Adrenal gland (tissue), 12 donors: ENCODE data around the gene ARFGEF3. TPM values are rescaled to one million over a fixed set of nuclear protein-coding genes. Genes with fewer than 3 reads are reported as not detected.

ENCODE experiments used
- DNase-seq, 7 donors: peaks; one replicate each; pipeline ENCODE4 v3.0.0-alpha.2; 2019 to 2020
- H3K27ac ChIP-seq, 5 donors: fragments of 200-600 bp; sonication (generic) in 4 of 5; 1 replicate in 3 of 5; 2 replicates in 2 of 5; pipeline versions ENCODE4 v1.5.1 to v1.8.0; 2016 to 2020; ENCODE audit warnings: mild to moderate bottlenecking in 1 of 5
- H3K27me3 ChIP-seq: fragments of 200-600 bp; 2 replicates; pipeline ENCODE4 v1.8.0; 2021
- H3K36me3 ChIP-seq, 2 donors: fragments of 200-600 bp; replicated peaks in 1 of 2; 1 replicate in 1 of 2; 2 replicates in 1 of 2; pipeline versions ENCODE4 v1.5.1 to v1.8.0; 2018 to 2022
- H3K4me1 ChIP-seq, 2 donors: fragments of 200-600 bp; replicated peaks in 1 of 2; 1 replicate in 1 of 2; 2 replicates in 1 of 2; pipeline versions ENCODE4 v1.5.1 to v1.8.0; 2018 to 2021
- H3K4me3 ChIP-seq, 4 donors: fragments of 200-600 bp; sonication (generic) in 3 of 4; one replicate each; pipeline ENCODE4 v1.5.1; 2016 to 2018
- H3K9me3 ChIP-seq, 3 donors: fragments of 200-600 bp; sonication (generic) in 1 of 3; replicated peaks in 1 of 3; 1 replicate in 2 of 3; 2 replicates in 1 of 3; pipeline versions ENCODE4 v1.5.1 to v1.8.0; 2016 to 2021
- POLR2A ChIP-seq, 2 donors: fragments of 450-650 bp; IDR thresholded peaks; one replicate each; pipeline ENCODE4 v1.6.1; 2017; ENCODE audit warnings: antibody characterized with exemption in 2 of 2, mild to moderate bottlenecking in 2 of 2, moderate library complexity in 1 of 2
- WGBS, 4 donors: extraction: QIAGEN DNeasy Blood & Tissue Kit in 2 of 4; methylation state at CpG; one replicate each; pipeline versions ENCODE4 v1.1.5 to v1.1.7; 2013 to 2017; 5-methylcytosine and 5-hydroxymethylcytosine counted together
- intact Hi-C, 2 donors: fragments of 100-400 bp; cut with DNase I; formaldehyde crosslinking; loops; one replicate each; pipeline versions ENCODE4 v1.14.1 to v1.15.0; 2022 to 2023
- polyA plus RNA-seq, 3 donors: library from polyadenylated mRNA; stranded (reverse); fragments of 200-250 nt in 2 of 3; fragments of 350-450 nt in 1 of 3; fragmentation: Illumina TruSeq in 1 of 3; extraction: RNeasy Lipid Tissue Mini Kit (QIAGEN cat#74804) in 1 of 3; gene quantifications; one replicate each; pipeline ENCODE4 v1.2.3, GENCODE V29; 2013 to 2014
- total RNA-seq, 9 donors: library from RNA; depleted of rRNA in 4 of 9; stranded (reverse); fragments of >200 nt in 4 of 9; fragments of 120-200 nt in 1 of 9; fragmentation: NEBNext Ultra II Directional in 1 of 9; extraction: Animal tissue kit (Norgen Biotek cat#: 25700) in 1 of 9; gene quantifications; one replicate each; pipeline versions ENCODE4 v1.1.0 to v1.2.4, GENCODE V29; 2013 to 2023
- TF ChIP-seq, protein P1 (sequence below), 6 experiments: fragments of 450-650 bp in 4 of 6; fragments of 200-600 bp in 2 of 6; sonication (generic) in 1 of 6; IDR thresholded peaks; 1 replicate in 5 of 6; 2 replicates in 1 of 6; pipeline versions ENCODE4 v1.5.1 to v1.8.0; 2016 to 2021; ENCODE audit warnings: antibody characterized with exemption in 6 of 6, mild to moderate bottlenecking in 2 of 6, moderate library complexity in 1 of 6
- donor health status: healthy with polysubstance abuse.
- donor health status: Bipolar disorder and iron deficiency.
- donor health status: DM: yes; HTN: yes; CAD: no.
- donor health status: DM: no; HTN: no; CAD: no.
- donor health status: DM: no; HTN: no; CAD: no.
- donor health status: DM: yes; HTN: yes; CAD: no.

ARFGEF3 gene
- total and polyA plus RNA-seq, 12 donors: 0.06 to 10.9 (median 0.91) TPM; not detected in 1

DNA sequence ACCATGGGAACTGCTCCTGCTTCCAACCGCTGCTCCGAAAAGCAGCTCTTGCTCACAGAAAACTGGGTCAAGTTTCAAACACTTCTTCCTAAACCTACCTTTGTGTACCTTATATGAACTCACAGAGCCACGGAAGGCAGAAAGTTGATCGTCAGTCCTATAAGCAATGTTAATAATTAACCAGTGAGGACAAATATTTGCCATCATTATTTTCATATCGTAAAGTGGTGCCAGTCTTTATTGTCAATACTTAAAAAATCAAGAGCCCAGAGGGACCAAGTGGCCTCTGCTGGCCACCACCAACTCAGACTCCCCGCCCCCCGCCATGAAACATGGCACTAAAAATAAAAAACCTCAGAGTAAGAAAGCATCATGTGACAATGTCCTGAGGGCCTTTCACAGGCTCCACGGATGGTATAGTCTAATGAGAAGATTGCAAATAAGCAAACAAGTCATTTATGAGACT lies 65.6 kb downstream of the ARFGEF3 start:
- H3K4me1 ChIP-seq: no peaks in the 10 kb centered on the region
- no peaks in the 10 kb centered on the region for H3K36me3 ChIP-seq
- intact Hi-C loops: no loop called here
- peak overlapping the region in 1 of 5 donors; percentile 41 for H3K27ac ChIP-seq
- no peaks in the 10 kb centered on the region for H3K27me3 ChIP-seq
- WGBS, 4 donors: 83 to 86% (median 84%) methylated on average over 8 of the region's 8 CpGs
- no peak for DNase-seq
- H3K4me3 ChIP-seq: no peak overlapping the region
- H3K9me3 ChIP-seq: no peaks in the 10 kb centered on the region
- TF ChIP-seq POLR2A (IDR thresholded peaks at IDR 0.05): no peak
- TF ChIP-seq, protein P1, sequence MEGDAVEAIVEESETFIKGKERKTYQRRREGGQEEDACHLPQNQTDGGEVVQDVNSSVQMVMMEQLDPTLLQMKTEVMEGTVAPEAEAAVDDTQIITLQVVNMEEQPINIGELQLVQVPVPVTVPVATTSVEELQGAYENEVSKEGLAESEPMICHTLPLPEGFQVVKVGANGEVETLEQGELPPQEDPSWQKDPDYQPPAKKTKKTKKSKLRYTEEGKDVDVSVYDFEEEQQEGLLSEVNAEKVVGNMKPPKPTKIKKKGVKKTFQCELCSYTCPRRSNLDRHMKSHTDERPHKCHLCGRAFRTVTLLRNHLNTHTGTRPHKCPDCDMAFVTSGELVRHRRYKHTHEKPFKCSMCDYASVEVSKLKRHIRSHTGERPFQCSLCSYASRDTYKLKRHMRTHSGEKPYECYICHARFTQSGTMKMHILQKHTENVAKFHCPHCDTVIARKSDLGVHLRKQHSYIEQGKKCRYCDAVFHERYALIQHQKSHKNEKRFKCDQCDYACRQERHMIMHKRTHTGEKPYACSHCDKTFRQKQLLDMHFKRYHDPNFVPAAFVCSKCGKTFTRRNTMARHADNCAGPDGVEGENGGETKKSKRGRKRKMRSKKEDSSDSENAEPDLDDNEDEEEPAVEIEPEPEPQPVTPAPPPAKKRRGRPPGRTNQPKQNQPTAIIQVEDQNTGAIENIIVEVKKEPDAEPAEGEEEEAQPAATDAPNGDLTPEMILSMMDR (IDR thresholded peaks at IDR 0.05): no peak

DNA sequence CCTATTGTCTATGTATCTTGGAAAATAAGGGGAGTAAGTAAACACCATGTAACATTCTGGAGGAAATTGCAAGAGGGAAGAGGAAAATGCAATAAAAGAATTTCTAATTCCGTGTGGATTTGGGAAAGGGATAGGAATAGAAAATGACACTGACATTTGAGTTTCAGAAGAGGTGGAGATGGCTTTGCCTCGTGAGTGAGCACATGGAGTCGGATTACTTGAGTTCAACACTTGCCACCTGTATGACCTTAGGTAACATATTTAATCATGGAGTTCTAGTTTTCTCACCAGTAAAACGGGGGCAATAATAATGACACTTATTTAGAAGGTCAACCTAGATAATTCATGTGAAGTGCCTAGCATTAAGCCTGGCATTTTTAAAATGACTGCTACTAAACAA lies 67.3 kb downstream of the ARFGEF3 start:
- 48 to 65% (median 59%) methylated on average over 4 of the region's 4 CpGs for WGBS, 4 donors
- intact Hi-C loops: no loop called here

GRCh38 chr6:138229663-138230179 lies 68.0 kb downstream of the ARFGEF3 start:
- H3K4me3 ChIP-seq: no peak overlapping the region
- no peak for DNase-seq
- H3K27me3 ChIP-seq: no peaks in the 10 kb centered on the region
- intact Hi-C loops: no loop called here
- WGBS, 4 donors: 77 to 91% (median 86%) methylated on average over 11 of the region's 11 CpGs
- H3K36me3 ChIP-seq: no peaks in the 10 kb centered on the region
- H3K4me1 ChIP-seq: no peaks in the 10 kb centered on the region
- H3K27ac ChIP-seq: peak overlapping the region in 1 of 5 donors; percentile 59
- TF ChIP-seq POLR2A (IDR thresholded peaks at IDR 0.05): no peak
- TF ChIP-seq, protein P1 (IDR thresholded peaks at IDR 0.05): no peak
- H3K9me3 ChIP-seq: no peaks in the 10 kb centered on the region

More for the DNA sequence above, 67.3 kb downstream of the ARFGEF3 start:
- no peaks in the 10 kb centered on the region for H3K4me1 ChIP-seq
- no peak overlapping the region for H3K4me3 ChIP-seq
- no peak for TF ChIP-seq POLR2A (IDR thresholded peaks at IDR 0.05)
- TF ChIP-seq, protein P1 (IDR thresholded peaks at IDR 0.05): no peak
- H3K9me3 ChIP-seq: no peaks in the 10 kb centered on the region
- no peaks in the 10 kb centered on the region for H3K36me3 ChIP-seq
- no peaks in the 10 kb centered on the region for H3K27me3 ChIP-seq
- DNase-seq: no peak
- no peak overlapping the region for H3K27ac ChIP-seq

GRCh38 chr6:138230221-138230620 lies 68.5 kb downstream of the ARFGEF3 start:
- Histone ChIP-seq H3K4me3 (no peak overlapping the region), H3K27ac (peak overlapping the region in 1 of 5 donors; percentile 59), H3K4me1 (no peaks in the 10 kb centered on the region), H3K9me3 (no peaks in the 10 kb centered on the region), H3K27me3 (no peaks in the 10 kb centered on the region), H3K36me3 (no peaks in the 10 kb centered on the region)
- intact Hi-C loops: no loop called here
- no peak for DNase-seq
- TF ChIP-seq, protein P1 (IDR thresholded peaks at IDR 0.05): no peak
- TF ChIP-seq POLR2A (IDR thresholded peaks at IDR 0.05): no peak
